H1 (cell line): Measurements from ENCODE around the gene ATXN7L3B. TPM values are rescaled to one million over a fixed set of nuclear protein-coding genes. Genes with fewer than 3 reads are reported as not detected.

Experiments used
- CTCF ChIA-PET: fragments of 300-600 bp; sonication (Branson Sonifier 250); formaldehyde crosslinking; loops from one replicate; lab custom pipeline; 2021; ENCODE audit not compliant: partially characterized antibody; lab: Charles Lee
- POLR2A ChIA-PET: fragments of 300-600 bp; sonication (Branson Sonifier 250); formaldehyde crosslinking; loops from one replicate; lab custom pipeline; 2021; ENCODE audit warnings: inconsistent platforms; ENCODE audit not compliant: partially characterized antibody; lab: Charles Lee
- DNase-seq, 2 experiments: peaks; one replicate each; pipeline versions ENCODE4 v3.0.0 to v3.0.0-alpha.2; 2010 to 2022; ENCODE audit warnings: low spot score in 2 of 2, low read depth in 1 of 2, mixed read lengths in 1 of 2
- FAIRE-seq: peaks from 2 replicates; lab custom pipeline; 2011; peaks lifted over from hg19 to GRCh38; lab: Jason Lieb, UNC
- H2AFZ ChIP-seq: 2 replicates; pipeline ENCODE4 v1.8.1; 2012; ENCODE audit warnings: low read length, inconsistent platforms
- H2AK5ac ChIP-seq: 2 replicates; pipeline ENCODE4 v1.6.1; 2013; ENCODE audit warnings: low read depth, low read length
- H2BK120ac ChIP-seq: replicated peaks from 2 replicates; pipeline ENCODE3; 2013; ENCODE audit warnings: low read depth, low read length, inconsistent platforms
- H2BK12ac ChIP-seq: 2 replicates; pipeline ENCODE4 v1.6.1; 2013; ENCODE audit warnings: low read depth, low read length
- H2BK15ac ChIP-seq: 2 replicates; pipeline ENCODE4 v1.6.1; 2013; ENCODE audit warnings: low read length
- H2BK20ac ChIP-seq: 2 replicates; pipeline ENCODE4 v1.6.1; 2013; ENCODE audit warnings: low read length
- H2BK5ac ChIP-seq: 2 replicates; pipeline ENCODE4 v1.6.1; 2013; ENCODE audit warnings: low read depth, low read length
- H3K14ac ChIP-seq: 2 replicates; pipeline ENCODE4 v1.6.1; 2013; ENCODE audit warnings: inconsistent platforms; ENCODE audit not compliant: insufficient read length
- H3K18ac ChIP-seq: 2 replicates; pipeline ENCODE4 v1.6.1; 2013; ENCODE audit warnings: low read length; ENCODE audit errors: extremely low read depth
- H3K23ac ChIP-seq: 2 replicates; pipeline ENCODE4 v1.6.1; 2013; ENCODE audit warnings: inconsistent platforms; ENCODE audit not compliant: insufficient read length
- H3K23me2 ChIP-seq: 2 replicates; pipeline ENCODE4 v1.6.1; 2013; ENCODE audit warnings: low read depth, low read length
- H3K27ac ChIP-seq: 2 replicates; pipeline ENCODE4 v1.6.1; 2011; ENCODE audit warnings: low read depth, low read length, inconsistent platforms
- H3K27me3 ChIP-seq, 4 experiments: replicated peaks in 1 of 4; 1 replicate in 1 of 4; 2 replicates in 3 of 4; pipeline versions ENCODE4 v1.6.1 to v1.8.1; 2011 to 2013; ENCODE audit warnings: low read length in 3 of 4, mild to moderate bottlenecking in 3 of 4, inconsistent platforms in 2 of 4, mixed read lengths in 2 of 4, moderate library complexity in 1 of 4; ENCODE audit not compliant: control insufficient read depth in 3 of 4, insufficient read depth in 3 of 4; ENCODE audit errors: extremely low read depth in 1 of 4
- H3K36me3 ChIP-seq, 4 experiments: 2 replicates each; pipeline versions ENCODE4 v1.6.1 to v1.8.1; 2011 to 2013; ENCODE audit warnings: mild to moderate bottlenecking in 4 of 4, low read length in 3 of 4, moderate library complexity in 2 of 4, control low read depth in 1 of 4, inconsistent platforms in 1 of 4; ENCODE audit not compliant: insufficient read depth in 4 of 4, control insufficient read depth in 2 of 4
- H3K4ac ChIP-seq: replicated peaks from 2 replicates; pipeline ENCODE3; 2013; ENCODE audit warnings: low read length, low read depth, mixed read lengths, inconsistent platforms; ENCODE audit not compliant: insufficient read length
- H3K4me1 ChIP-seq, 4 experiments: replicated peaks in 1 of 4; 1 replicate in 1 of 4; 2 replicates in 3 of 4; pipeline versions ENCODE4 v1.6.1 to v1.8.1; 2011 to 2013; ENCODE audit warnings: low read length in 3 of 4, inconsistent platforms in 2 of 4, mixed read lengths in 1 of 4; ENCODE audit not compliant: insufficient read depth in 4 of 4, control insufficient read depth in 3 of 4
- H3K4me2 ChIP-seq, 2 experiments: 2 replicates each; pipeline versions ENCODE4 v1.6.1 to v1.8.1; 2011 to 2013; ENCODE audit warnings: low read depth in 2 of 2, low read length in 2 of 2, control low read depth in 1 of 2, inconsistent platforms in 1 of 2, mild to moderate bottlenecking in 1 of 2; ENCODE audit not compliant: insufficient read depth in 1 of 2
- H3K4me3 ChIP-seq, 4 experiments: fragments of 200-600, 300-600 bp in 1 of 4; sonication (generic), shearing (Covaris generic), sonication (Bioruptor Twin) in 1 of 4; 2 replicates each; pipeline versions ENCODE4 v1.5.1 to v1.8.1; 2011 to 2016; ENCODE audit warnings: low read length in 4 of 4, low read depth in 3 of 4, control low read depth in 2 of 4, inconsistent platforms in 2 of 4, mild to moderate bottlenecking in 2 of 4, mixed read lengths in 1 of 4, moderate library complexity in 1 of 4; ENCODE audit not compliant: insufficient read depth in 2 of 4; ENCODE audit errors: extremely low read depth in 1 of 4
- H3K56ac ChIP-seq: replicated peaks from 2 replicates; pipeline ENCODE3; 2013; ENCODE audit warnings: low read depth, mild to moderate bottlenecking, mixed read lengths, low read length, inconsistent platforms; ENCODE audit not compliant: insufficient read length
- H3K79me1 ChIP-seq: 2 replicates; pipeline ENCODE4 v1.6.1; 2013; ENCODE audit warnings: low read depth, low read length, control low read depth
- H3K79me2 ChIP-seq, 2 experiments: 2 replicates each; pipeline versions ENCODE4 v1.6.1 to v1.8.1; 2012 to 2013; ENCODE audit warnings: low read length in 2 of 2, mild to moderate bottlenecking in 2 of 2, inconsistent platforms in 1 of 2; ENCODE audit not compliant: insufficient read depth in 2 of 2, control insufficient read depth in 1 of 2
- H3K9ac ChIP-seq, 4 experiments: replicated peaks in 1 of 4; 1 replicate in 1 of 4; 2 replicates in 3 of 4; pipeline versions ENCODE4 v1.6.1 to v1.8.1; 2011 to 2013; ENCODE audit warnings: low read depth in 3 of 4, low read length in 3 of 4, control low read depth in 2 of 4, mild to moderate bottlenecking in 2 of 4, moderate library complexity in 2 of 4, inconsistent platforms in 1 of 4; ENCODE audit errors: extremely low read depth in 1 of 4
- H3K9me3 ChIP-seq, 2 experiments: 2 replicates each; pipeline versions ENCODE4 v1.6.1 to v1.8.1; 2012 to 2013; ENCODE audit warnings: mild to moderate bottlenecking in 2 of 2, moderate library complexity in 2 of 2, control low read depth in 1 of 2, inconsistent platforms in 1 of 2, low read depth in 1 of 2, low read length in 1 of 2, mixed read lengths in 1 of 2; ENCODE audit not compliant: insufficient read depth in 2 of 2
- H4K20me1 ChIP-seq, 2 experiments: replicated peaks in 1 of 2; 2 replicates each; pipeline versions ENCODE3 to v1.8.1; 2011 to 2013; ENCODE audit warnings: inconsistent platforms in 2 of 2, low read length in 2 of 2, mild to moderate bottlenecking in 1 of 2; ENCODE audit not compliant: insufficient read depth in 2 of 2, control insufficient read depth in 1 of 2
- H4K5ac ChIP-seq: 2 replicates; pipeline ENCODE4 v1.6.1; 2013; ENCODE audit warnings: low read length, low read depth, mixed read lengths, inconsistent platforms; ENCODE audit not compliant: insufficient read length
- H4K8ac ChIP-seq: 2 replicates; pipeline ENCODE4 v1.8.0; 2013; ENCODE audit warnings: mild to moderate bottlenecking, moderate library complexity, low read length, inconsistent platforms; ENCODE audit not compliant: insufficient read depth; ENCODE audit errors: extremely low read depth
- H4K91ac ChIP-seq: replicated peaks from 2 replicates; pipeline ENCODE3; 2013; ENCODE audit warnings: low read length, mixed read lengths, inconsistent platforms; ENCODE audit not compliant: insufficient read length
- BCL11A ChIP-seq, 2 experiments: IDR thresholded peaks; one replicate each; pipeline ENCODE4 v1.6.1; 2011; ENCODE audit warnings: low read depth in 2 of 2, low read length in 2 of 2, mild to moderate bottlenecking in 2 of 2
- EZH2 ChIP-seq: fragments of 200-600 bp; sonication (generic); IDR thresholded peaks from 2 replicates; pipeline ENCODE4 v1.7.1; 2012; ENCODE audit warnings: low read depth, mild to moderate bottlenecking, moderate library complexity, low read length, inconsistent platforms; ENCODE audit not compliant: severe bottlenecking
- JUND ChIP-seq: IDR thresholded peaks from 2 replicates; pipeline ENCODE4 v1.6.1; 2011; ENCODE audit warnings: mild to moderate bottlenecking, improper control_type of control experiment, low read length
- KDM1A ChIP-seq: fragments of 200-600, 300-600 bp; sonication (generic); IDR thresholded peaks from 2 replicates; pipeline ENCODE4 v1.7.1; 2016; ENCODE audit warnings: mild to moderate bottlenecking, low read length, borderline replicate concordance
- MAFK ChIP-seq: IDR thresholded peaks from 2 replicates; pipeline ENCODE4 v1.6.1; 2012; ENCODE audit warnings: low read depth, mild to moderate bottlenecking, improper control_type of control experiment, low read length
- NRF1 ChIP-seq: IDR thresholded peaks from 2 replicates; pipeline ENCODE4 v1.6.1; 2011; ENCODE audit warnings: mild to moderate bottlenecking, low read depth, low read length, improper control_type of control experiment
- POU5F1 ChIP-seq: IDR thresholded peaks from 2 replicates; pipeline ENCODE4 v1.6.1; 2011; ENCODE audit warnings: low read depth, mild to moderate bottlenecking, low read length, moderate library complexity
- RBBP5 ChIP-seq: IDR thresholded peaks from 2 replicates; pipeline ENCODE4 v1.7.1; 2012; ENCODE audit warnings: low read depth, mild to moderate bottlenecking, inconsistent platforms, low read length, moderate library complexity, borderline replicate concordance
- SP4 ChIP-seq: IDR thresholded peaks from 2 replicates; pipeline ENCODE4 v1.6.1; 2012; ENCODE audit warnings: low read length, inconsistent platforms
- SRF ChIP-seq: IDR thresholded peaks from 2 replicates; pipeline ENCODE4 v1.6.1; 2011; ENCODE audit warnings: mild to moderate bottlenecking, low read depth, low read length, moderate library complexity
- TCF12 ChIP-seq: IDR thresholded peaks from 2 replicates; pipeline ENCODE4 v1.6.1; 2011; ENCODE audit warnings: low read depth, mild to moderate bottlenecking, low read length
- TEAD4 ChIP-seq: IDR thresholded peaks from 2 replicates; pipeline ENCODE4 v1.6.1; 2012; ENCODE audit warnings: low read depth, low read length, inconsistent platforms, mixed read lengths
- polyA plus RNA-seq, 7 experiments: library from polyadenylated mRNA; depleted of rRNA in 3 of 7; stranded (reverse) in 5 of 7; unstranded in 2 of 7; fragments of >200 nt in 5 of 7; fragments of 200-250 nt in 2 of 7; gene quantifications; 1 replicate in 5 of 7; 2 replicates in 1 of 7; 4 replicates in 1 of 7; pipeline versions ENCODE4 v1.2.1 to v1.2.3, GENCODE V29; 2011 to 2013; ENCODE audit warnings: missing spikeins in 2 of 7, mixed read lengths in 2 of 7
- total RNA-seq: library from RNA; stranded (reverse); fragmentation: NEBNext Ultra II Directional; extraction: Animal tissue kit (Norgen Biotek cat#: 25700); gene quantifications from 2 replicates; pipeline ENCODE4 v1.2.1, GENCODE V29; 2021
- TF ChIP-seq, protein P1 (sequence below): IDR thresholded peaks from 2 replicates; pipeline ENCODE4 v1.6.1; 2011; ENCODE audit warnings: low read length, improper control_type of control experiment
- TF ChIP-seq, protein P2 (sequence below): IDR thresholded peaks from 2 replicates; pipeline ENCODE4 v1.6.1; 2012; ENCODE audit warnings: inconsistent platforms
- TF ChIP-seq, protein P3 (sequence below): IDR thresholded peaks from 2 replicates; pipeline ENCODE4 v1.6.1; 2011; ENCODE audit warnings: low read depth, mild to moderate bottlenecking, low read length; ENCODE audit not compliant: insufficient read depth

The ATXN7L3B gene
- total and polyA plus RNA-seq, 2 of the 8 experiments (the other 6 are each of a cell fraction or from before 2014, with no cell fraction given), result 23.7 to 39.9 TPM

DNA sequence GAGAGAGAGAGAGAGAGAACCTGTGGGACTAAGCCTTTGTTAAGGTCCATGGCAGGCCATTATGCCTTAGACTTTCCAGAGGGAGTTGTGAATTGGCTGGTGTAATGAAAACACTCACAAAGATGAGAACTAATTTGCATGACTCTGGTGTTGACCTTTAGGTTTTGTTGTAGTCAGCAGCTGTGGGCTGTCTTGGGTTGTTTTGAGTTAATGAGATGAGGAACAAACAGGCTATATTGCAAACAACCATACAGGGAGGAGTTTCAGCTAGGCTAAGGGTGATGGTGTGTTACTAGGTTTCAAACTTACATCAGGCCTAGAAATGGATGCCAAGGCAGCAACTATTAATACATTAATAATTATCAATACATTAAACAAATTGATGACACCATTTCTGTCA lies 26.3 kb downstream of the ATXN7L3B start:
- H2AK5ac ChIP-seq, result no peak overlapping the region
- no peak overlapping the region for H4K91ac ChIP-seq
- no peak overlapping the region for H4K5ac ChIP-seq
- no peak overlapping the region for H3K56ac ChIP-seq
- FAIRE-seq, result no peak
- no peaks in the 10 kb centered on the region for H3K4me1 ChIP-seq
- H3K27me3 ChIP-seq, result no peaks in the 10 kb centered on the region
- no peaks in the 10 kb centered on the region; the same call in 1 of the 2 replicates for H3K23me2 ChIP-seq
- H3K36me3 ChIP-seq, result no peaks in the 10 kb centered on the region
- H3K23ac ChIP-seq, result no peak overlapping the region
- H3K4me2 ChIP-seq, result no peak overlapping the region
- no peak overlapping the region for H3K4ac ChIP-seq
- H2BK20ac ChIP-seq, result no peak overlapping the region
- CTCF ChIA-PET, result interaction anchor here (1.1 kb wide), 1 partner anchor 12 kb away, joined by 3 read pairs; no protein-coding TSS in a partner anchor
- no peaks in the 10 kb centered on the region for H4K20me1 ChIP-seq
- H2BK15ac ChIP-seq, result no peak overlapping the region
- no peaks in the 10 kb centered on the region for H3K9me3 ChIP-seq
- no peak overlapping the region for H4K8ac ChIP-seq
- H3K18ac ChIP-seq, result no peak overlapping the region
- no peak overlapping the region for H2BK120ac ChIP-seq
- H3K9ac ChIP-seq, result no peak overlapping the region
- no peak overlapping the region for H3K4me3 ChIP-seq
- POLR2A ChIA-PET, result no interaction called here
- no peak overlapping the region for H2BK12ac ChIP-seq
- DNase-seq, result no peak
- H3K79me1 ChIP-seq, result no peaks in the 10 kb centered on the region
- no peak overlapping the region for H2BK5ac ChIP-seq
- H3K14ac ChIP-seq, result no peak overlapping the region
- H3K79me2 ChIP-seq, result no peaks in the 10 kb centered on the region
- no peak overlapping the region for H2AFZ ChIP-seq
- no peak overlapping the region for H3K27ac ChIP-seq
- TF ChIP-seq MAFK (no peak), SRF (no peak), EZH2 (no peak), KDM1A (no peak), SP4 (no peak), TEAD4 (no peak), POU5F1 (no peak), RBBP5 (no peak), TCF12 (no peak), JUND (no peak), BCL11A (IDR thresholded peaks at IDR 0.05; ENCODE audit: low read depth in 2 of 2, low read length in 2 of 2) (no peak), NRF1 (no peak)
- TF ChIP-seq, protein P1, sequence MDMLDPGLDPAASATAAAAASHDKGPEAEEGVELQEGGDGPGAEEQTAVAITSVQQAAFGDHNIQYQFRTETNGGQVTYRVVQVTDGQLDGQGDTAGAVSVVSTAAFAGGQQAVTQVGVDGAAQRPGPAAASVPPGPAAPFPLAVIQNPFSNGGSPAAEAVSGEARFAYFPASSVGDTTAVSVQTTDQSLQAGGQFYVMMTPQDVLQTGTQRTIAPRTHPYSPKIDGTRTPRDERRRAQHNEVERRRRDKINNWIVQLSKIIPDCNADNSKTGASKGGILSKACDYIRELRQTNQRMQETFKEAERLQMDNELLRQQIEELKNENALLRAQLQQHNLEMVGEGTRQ, result no peak
- TF ChIP-seq, protein P2, sequence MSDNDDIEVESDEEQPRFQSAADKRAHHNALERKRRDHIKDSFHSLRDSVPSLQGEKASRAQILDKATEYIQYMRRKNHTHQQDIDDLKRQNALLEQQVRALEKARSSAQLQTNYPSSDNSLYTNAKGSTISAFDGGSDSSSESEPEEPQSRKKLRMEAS, result no peak
- TF ChIP-seq, protein P3, sequence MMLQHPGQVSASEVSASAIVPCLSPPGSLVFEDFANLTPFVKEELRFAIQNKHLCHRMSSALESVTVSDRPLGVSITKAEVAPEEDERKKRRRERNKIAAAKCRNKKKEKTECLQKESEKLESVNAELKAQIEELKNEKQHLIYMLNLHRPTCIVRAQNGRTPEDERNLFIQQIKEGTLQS, result no peak
